GM21515 (cell line): ENCODE results near the gene FGG.

Experiments
- ATAC-seq: cut with Tn5 transposase; IDR thresholded peaks from one replicate; pipeline ENCODE4 v1.9.1; 2021; ENCODE audit not compliant: unreplicated experiment

Gene FGG

GRCh38 chr4:154559494-154560418 is 52.7 kb downstream of the FGG start:
- peak; percentile 88 for ATAC-seq

- ATAC-seq = peak; percentile 12
Observed at GRCh38 chr4:154559141-154559493, 53.3 kb downstream of the FGG start.
